GM19452 (cell line): ENCODE results near the gene HNF4A.
"Not testable (repeated sequence)": the region's sequence is repeated elsewhere in the genome, so short reads cannot be mapped to it uniquely, and the experiment has no call there.

ENCODE experiments used
- ATAC-seq: cut with Tn5 transposase; IDR thresholded peaks from one replicate; pipeline ENCODE4 v1.9.1; 2021; ENCODE audit not compliant: unreplicated experiment

The HNF4A gene

GRCh38 chr20:44355498-44356352 lies at the start of gene HNF4A:
Gene HNF4A, plus strand, starts transcription at chr20:44355699. Its CDS starts 106 bp downstream, at chr20:44355805.
- no peak for ATAC-seq

- no peak for ATAC-seq
Observed at GRCh38 chr20:44306927-44307326, 48.6 kb upstream of the HNF4A start.

GRCh38 chr20:44309763-44310663 lies 45.5 kb upstream of the HNF4A start:
- ATAC-seq, result no peak

- peak; percentile 93 for ATAC-seq
Observed at GRCh38 chr20:44310664-44311639, 44.5 kb upstream of the HNF4A start, which contains the start of gene FITM2. Gene FITM2, minus strand, starts transcription at chr20:44311202. Its CDS starts 54 bp downstream, at chr20:44311148.

- no peak for ATAC-seq
Observed at GRCh38 chr20:44314870-44315269, 40.6 kb upstream of the HNF4A start.

- no peak for ATAC-seq
Observed at GRCh38 chr20:44319839-44320422, 35.6 kb upstream of the HNF4A start.

GRCh38 chr20:44324343-44324742 lies 31.2 kb upstream of the HNF4A start:
- no peak for ATAC-seq

- ATAC-seq, result no peak
Observed at GRCh38 chr20:44326391-44327159, 28.9 kb upstream of the HNF4A start.

GRCh38 chr20:44327748-44328147 lies 27.8 kb upstream of the HNF4A start:
- not testable (repeated sequence) for ATAC-seq

GRCh38 chr20:44328428-44328827 lies 27.1 kb upstream of the HNF4A start:
- no peak for ATAC-seq

GRCh38 chr20:44331201-44331600 lies 24.3 kb upstream of the HNF4A start:
- no peak for ATAC-seq

- no peak for ATAC-seq
Observed at GRCh38 chr20:44334306-44334705, 21.2 kb upstream of the HNF4A start.

- ATAC-seq, result no peak
Observed at GRCh38 chr20:44334709-44335108, 20.8 kb upstream of the HNF4A start.

GRCh38 chr20:44335675-44336074 lies 19.8 kb upstream of the HNF4A start:
- ATAC-seq, result no peak

- ATAC-seq, result no peak
Observed at GRCh38 chr20:44336086-44336485, 19.4 kb upstream of the HNF4A start.

- no peak for ATAC-seq
Observed at GRCh38 chr20:44336725-44337380, 18.6 kb upstream of the HNF4A start, which contains the start of gene R3HDML. Gene R3HDML, plus strand, starts transcription at chr20:44337043. Its CDS starts 115 bp downstream, at chr20:44337158.

- ATAC-seq, result no peak
Observed at GRCh38 chr20:44342248-44342647, 13.3 kb upstream of the HNF4A start.

- ATAC-seq, result no peak
Observed at GRCh38 chr20:44343162-44343675, 12.3 kb upstream of the HNF4A start.
